HG03103 (cell line): ENCODE results near the gene JMJD8.

Experiments used
- ATAC-seq: cut with Tn5 transposase; IDR thresholded peaks from one replicate; pipeline ENCODE4 v1.9.1; 2021; ENCODE audit warnings: low read depth; ENCODE audit not compliant: unreplicated experiment

The JMJD8 gene

DNA sequence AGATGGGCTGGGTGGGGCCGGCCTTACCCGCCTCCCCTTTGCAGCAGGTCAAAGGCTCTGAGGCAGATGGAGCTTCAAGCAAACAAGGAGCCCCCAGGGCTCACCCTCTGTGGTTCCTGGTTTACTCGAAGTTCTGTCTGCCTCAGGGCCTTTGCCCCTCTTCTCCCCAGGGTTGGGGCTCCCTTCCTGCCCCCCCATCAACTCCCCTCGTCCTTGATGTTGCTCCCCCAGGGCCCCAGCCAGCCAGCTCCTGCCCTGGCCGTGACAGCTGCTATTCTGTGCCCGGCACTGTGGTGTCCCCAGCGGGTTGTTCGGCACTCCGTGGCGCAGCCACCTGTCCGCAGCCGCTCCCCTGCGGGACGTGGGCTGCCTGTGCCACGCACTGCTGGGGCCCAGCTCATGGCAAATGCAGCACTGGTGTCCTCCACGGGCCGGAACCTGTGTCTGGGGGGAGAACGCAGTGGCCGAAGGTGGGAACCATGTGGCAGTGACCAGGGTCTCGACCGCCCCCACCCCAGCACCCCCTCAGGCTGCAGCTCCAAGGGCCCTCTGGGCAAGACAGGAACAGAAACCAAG lies 26.5 kb upstream of the JMJD8 start:
- no peak for ATAC-seq

DNA sequence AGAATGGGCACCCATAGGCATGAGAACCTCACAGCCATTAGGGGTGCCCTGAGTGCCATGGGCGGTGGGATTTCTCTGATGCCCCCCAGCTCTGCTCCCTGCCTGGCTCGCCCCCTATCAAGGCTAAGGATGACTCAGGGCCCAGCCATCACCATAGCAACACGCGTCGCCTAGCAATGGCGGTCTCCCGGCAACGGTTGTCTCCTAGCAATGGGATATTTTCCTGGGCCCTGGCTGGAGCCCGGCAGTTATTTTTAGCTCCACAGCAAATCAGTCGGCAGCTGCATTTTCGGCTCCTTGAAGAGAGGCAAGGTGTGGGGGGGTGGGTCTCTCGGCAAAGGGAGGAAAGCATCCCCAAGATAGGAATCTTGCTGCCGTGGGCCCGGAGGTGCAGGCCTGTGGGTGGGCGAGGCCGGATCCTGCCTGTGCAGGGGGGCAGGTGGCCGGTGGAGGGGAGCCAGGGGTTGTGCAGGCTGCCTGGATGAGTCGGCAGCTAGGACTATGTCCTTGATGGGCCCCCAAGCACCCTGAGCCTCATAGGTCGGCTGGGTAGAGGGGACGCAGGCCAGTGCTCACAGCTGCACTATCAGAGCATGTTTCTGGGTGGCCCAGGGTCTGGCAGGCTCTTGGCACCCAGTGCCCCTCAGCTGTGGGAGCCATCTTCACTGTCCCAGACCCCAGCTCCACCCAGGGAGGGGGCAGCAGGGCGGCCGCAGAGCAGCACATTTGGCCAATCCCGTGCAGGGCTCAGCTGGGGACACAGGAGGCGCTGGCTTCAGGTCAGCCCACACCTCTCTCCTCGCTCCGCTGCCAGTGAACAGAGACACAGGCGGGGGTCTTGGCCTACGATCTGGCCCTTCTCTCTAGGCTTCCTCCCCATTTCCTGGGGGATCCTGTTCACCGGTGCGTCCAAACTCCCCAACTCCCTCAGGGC lies 25.7 kb upstream of the JMJD8 start:
- no peak for ATAC-seq

DNA sequence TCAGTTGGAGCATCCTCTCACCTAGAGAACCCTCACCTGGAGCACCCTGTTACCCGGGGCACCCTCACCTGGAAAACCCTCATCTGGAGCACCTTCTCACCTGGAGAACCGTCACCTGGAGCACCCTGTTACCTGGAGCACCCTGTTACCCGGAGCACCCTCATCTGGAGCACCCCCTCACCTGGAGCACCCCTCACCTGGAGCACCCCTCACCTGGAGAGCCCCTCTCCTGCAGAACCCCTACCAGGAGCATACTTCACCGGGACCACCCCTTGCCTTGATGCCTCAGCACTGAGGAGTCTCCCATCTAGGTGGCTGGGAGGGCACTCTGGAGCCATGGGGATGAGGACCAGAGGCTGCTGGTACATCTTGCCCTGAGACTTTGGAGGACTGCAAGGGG lies 24.8 kb upstream of the JMJD8 start:
- no peak for ATAC-seq

DNA sequence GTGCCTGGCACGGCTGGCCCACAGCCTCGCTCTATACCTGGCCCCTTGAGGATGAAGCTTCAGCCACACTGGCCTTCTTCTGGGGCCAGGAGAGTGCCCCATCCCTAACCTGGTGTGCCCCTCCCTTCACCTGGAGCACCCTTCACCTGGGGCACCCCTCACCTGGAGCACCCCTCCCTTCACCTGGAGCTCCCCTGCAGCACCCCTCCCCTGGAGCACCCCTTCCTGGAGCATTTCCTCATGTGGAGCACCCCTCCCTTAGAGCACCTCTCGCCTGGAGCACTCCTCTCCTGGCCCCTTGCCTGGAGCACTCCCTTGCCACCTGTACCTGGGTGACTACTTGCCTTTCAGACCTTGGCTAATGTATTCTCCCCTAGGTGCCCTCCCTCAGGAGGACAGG lies 23.9 kb upstream of the JMJD8 start:
- no peak for ATAC-seq

DNA sequence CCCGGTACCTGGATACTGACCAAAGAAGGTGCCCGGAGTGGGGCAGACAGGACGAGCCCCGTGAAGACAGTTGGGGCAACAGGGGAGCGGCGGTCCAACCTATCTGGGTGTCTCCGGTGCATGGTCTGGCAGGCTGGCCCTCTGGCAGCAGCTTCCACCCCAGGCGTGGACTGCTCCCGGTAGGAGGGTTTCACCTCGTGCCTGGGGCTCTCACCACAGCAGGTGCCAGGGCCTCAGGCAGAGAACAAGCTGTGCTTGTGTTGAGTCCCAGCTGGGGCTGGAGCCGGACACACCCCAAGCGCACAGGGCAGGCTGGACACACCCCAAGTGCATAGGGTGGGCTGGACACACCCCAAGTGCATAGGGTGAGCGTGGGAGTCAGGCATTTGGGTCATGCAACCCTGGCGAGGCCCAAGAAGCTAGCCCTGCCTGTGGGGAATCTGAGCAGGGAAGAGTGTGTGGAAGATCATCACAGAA lies 23.0 kb upstream of the JMJD8 start:
- ATAC-seq, result no peak

DNA sequence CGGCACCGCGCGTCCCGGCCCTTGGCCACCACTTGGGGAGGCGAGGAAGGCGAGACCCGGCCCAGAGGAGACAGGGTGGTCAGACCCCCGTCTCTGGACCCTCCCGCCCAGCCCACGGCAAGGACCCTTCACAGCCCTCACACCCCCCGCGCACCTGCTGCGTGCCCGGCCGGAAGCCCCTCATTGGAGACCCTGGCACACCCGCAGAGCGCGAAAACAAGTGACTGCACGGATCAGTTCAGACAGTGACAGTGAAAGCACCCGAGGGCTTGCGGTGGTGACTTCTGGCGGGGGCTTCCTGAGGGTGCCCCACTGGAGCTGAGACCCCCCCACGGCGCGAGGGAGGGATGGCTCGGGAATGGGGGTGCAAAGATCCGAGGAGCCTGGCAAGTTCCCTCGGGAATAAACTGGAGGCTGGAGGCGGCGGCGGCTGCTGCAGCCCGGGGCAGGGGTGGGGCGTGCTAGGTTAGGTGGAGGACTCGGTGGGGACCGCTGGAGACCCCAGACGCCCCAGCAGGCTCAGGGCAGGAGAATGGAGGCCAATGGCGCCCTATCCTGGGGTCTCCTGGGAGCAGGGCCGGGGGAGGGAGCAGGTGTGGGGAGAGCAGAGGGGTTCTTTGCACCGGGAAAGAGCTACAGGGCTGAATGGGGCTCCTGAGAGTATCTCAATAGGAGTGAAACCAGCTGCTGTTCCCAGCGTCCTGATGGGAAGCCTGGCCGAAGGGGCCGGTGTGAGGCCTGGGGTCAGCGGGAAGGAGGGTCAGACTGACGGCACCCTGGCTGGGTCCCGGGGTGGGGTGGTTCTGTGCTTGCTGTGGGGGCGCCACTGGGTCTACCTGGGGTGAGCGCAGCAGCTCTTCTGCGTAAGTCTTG lies 22.3 kb upstream of the JMJD8 start:
- ATAC-seq, result no peak

DNA sequence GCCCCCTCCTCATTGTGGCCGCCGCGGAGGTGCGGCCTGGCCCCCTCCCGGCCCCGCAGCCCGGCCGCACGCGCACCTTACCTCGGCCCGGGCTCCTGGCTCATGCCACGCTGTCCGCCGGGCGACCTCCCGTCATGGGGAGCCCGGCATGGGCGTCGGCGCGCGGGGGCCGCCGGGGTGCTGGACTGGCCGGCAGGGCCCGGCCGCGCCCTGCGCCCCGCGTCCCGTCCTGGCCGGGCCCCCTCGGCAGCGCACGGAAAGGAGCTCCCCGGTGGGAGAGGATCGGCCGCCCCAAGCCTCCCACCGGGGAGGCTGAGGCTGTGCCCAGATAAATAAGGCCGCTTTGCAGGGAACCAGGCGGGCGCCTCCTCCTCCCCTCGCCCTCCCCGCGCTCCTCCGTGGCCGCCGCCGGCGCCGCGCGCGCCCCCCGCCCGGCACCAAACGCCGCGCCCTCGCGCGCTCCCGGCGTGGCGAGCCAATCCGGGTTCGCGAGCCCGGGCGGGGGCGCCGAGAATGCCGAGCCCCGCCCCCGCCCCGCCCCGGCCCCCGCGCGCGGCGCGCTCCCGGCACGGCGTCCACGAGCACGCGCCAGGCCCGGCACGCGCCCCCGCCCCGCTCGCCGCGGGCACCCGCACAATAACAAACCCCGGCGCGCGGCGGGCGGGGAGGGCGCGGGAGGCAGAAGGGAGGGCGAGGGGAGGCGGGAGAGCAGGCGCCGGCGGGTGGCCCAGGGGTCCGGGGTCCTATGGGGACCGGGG lies 21.5 kb upstream of the JMJD8 start, which contains the start of gene FBXL16:
FBXL16 (minus strand) TSS at position 371 of the 758 bp plus-strand sequence. CDS start 8,396 bp downstream, outside the sequence.
- no peak for ATAC-seq

DNA sequence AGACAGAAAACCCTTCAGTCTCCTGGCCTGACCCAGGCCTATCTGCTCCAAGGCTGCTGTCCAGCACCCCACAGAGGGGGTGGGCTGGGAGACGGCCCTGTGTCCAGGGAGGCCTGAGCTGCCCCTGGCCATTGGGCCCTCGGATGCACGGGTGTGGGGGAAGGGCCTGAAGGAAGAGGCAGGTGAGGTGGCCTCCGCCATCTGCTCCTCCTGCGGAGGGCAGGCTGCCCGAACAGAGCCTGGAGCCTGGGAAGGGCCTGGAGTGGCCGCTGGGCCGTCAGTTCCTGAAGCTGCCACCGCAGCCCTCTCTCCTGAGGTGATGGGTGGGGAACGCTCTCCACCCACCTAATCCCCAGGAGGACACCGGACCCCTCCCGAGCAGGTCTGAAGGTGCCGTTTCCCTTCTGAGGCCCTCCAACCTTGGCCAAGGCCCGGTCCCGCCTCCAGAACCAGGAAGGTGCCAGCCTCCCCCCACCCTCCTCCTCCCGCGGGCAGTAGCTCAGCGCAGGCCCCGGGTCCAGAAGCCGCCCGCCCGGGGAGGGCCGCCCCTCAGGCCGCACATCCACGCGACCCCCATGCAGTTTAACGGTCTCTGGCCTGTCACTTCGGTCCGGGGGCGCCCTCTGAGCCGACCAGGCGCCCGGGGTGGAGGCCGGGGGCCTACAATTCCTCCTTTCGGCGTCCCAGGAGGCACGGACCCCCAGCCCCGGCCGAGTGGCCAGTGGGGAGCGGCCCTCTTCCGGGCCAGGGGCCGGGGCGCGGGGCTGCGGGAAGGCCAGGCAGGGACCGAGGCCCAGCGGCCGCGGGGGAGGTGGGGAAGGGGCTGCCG lies 20.6 kb upstream of the JMJD8 start:
- no peak for ATAC-seq

DNA sequence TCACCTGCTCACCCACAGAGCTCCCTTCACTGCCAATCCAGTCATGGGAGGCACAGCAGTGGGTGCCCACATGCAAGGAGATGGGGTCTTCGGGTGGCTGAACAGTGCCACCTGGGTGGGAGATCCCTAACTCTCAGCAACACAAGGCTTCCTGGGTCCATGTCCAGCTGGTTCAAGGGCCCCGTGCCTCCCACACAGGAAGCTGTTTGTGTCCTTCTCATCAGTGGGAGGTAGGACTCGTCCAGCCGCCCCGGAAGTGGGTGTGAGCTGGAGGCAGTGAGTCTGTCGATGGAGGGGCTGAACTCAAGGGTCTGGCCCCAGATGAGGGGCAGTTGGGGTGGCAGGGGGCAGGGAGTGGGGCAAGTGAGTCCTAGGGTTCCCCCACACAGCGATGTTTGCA lies 19.9 kb upstream of the JMJD8 start:
- no peak for ATAC-seq

DNA sequence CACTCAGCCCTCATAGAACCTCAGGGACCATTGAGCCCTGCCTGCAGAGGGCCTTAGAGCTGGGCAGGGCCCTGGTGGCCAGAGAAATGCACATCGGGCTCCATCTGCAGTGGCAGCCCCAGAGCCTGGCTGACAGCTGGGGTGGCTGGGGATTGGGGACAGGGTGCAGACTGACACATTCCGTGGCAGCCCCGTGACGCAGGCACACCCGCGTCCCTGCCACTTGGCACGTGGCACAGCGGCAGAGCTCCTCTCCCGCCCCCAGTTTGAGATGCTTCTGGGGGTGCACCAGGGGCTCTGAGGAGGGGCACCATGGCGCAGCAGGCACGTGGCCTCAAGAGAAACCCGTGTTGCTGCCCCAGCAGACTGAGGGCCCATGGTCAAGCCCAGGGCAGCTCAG lies 19.3 kb upstream of the JMJD8 start:
- no peak for ATAC-seq

DNA sequence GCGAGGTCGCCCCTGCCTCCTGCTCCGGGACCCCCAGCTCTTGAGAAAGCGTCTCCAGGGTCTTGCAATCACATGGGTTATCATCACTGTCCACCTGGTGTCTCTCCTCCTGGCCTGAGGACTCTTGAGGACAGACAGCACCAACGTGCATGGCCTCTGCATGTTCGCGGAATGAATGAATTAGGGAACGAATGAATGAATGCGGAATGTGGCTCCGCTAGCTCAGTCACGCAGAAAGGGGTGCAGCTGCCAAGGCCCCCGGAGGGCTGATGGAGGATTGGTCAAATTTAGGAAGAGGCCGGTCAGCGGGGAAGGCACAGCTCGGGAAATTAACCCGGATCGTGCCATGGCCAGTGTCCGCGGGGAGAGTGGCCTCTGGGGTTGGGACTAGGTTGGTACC lies 18.2 kb upstream of the JMJD8 start:
- no peak for ATAC-seq

DNA sequence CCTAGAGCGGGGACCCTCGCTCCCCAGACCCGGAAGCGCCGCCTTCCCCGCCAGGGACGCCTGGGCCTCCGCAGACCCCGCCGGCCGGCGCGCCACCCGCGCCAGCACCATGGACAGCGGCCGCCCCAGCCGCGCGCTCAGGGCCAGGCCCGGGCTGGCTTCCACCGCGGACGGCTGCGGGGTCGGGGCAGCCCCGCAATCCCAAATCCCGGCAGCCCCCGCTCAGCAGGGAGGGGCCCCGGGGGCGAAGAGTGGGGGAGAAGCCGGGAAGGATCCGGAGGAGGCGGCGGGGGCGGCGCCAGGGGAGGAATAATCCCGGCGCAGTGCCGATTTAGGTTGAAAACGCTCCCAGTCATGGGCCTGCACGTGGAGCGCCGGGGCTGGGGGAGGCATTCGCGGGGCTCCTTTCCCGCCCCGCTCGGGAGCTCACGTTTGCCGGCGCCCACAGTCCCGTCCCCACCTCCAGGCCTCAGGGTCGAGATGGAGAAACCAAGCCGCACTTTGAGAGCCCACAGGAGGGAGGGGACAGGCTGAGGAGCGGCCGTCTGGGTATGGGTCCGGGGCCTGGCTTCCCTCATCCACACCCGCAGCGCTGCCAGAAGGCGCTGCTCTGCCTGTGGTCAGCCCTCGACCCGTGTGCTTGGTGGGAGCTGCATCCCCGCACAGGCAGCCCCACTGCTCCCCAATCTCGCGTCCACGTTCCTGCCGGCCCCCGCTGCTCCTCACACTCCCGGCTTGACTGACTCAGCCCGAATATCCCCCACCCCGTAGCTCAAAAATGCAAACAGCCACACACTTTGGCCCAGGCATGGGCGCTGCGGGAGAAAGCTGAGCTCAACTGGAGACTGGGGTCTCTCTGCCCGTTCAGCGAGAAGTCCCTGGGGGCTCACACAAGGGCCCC lies 16.8 kb upstream of the JMJD8 start:
- no peak for ATAC-seq

DNA sequence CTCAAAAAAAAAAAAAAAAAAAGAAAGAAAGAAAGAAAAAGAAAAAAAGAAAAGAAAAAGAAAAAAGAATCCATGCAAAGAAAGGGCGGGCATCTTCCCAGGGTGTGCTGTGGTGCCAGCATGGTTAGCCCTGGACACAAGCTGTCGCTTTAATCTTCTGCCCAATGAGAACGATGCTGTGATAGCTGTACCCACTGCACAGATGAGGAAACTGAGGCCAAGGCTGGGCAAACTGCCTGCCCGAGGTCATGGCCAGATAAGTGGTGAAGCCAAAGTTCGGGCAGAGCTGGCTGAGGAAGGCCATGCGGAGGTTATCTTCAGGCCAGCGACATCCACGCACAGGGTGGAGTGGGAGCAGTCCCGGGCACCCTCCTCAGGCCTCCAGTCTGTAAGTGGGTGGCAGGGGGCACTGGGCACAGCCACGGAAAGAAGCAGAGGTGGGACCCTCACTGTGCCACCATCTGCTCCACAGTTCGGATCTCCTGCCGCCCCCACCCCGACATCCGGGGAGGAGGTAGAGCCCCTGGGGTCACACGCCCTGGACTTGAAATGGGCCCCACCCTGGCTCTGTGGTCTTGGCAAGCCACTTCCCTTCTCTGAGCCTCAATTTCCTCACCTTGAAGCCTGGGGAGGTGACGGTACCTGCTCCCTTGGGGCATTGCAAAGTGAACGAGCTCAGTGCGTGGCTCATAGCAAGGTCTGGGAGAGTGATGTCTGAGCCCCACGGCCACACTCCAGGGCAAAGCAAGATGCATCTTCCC lies 15.0 kb upstream of the JMJD8 start:
- ATAC-seq, result no peak

DNA sequence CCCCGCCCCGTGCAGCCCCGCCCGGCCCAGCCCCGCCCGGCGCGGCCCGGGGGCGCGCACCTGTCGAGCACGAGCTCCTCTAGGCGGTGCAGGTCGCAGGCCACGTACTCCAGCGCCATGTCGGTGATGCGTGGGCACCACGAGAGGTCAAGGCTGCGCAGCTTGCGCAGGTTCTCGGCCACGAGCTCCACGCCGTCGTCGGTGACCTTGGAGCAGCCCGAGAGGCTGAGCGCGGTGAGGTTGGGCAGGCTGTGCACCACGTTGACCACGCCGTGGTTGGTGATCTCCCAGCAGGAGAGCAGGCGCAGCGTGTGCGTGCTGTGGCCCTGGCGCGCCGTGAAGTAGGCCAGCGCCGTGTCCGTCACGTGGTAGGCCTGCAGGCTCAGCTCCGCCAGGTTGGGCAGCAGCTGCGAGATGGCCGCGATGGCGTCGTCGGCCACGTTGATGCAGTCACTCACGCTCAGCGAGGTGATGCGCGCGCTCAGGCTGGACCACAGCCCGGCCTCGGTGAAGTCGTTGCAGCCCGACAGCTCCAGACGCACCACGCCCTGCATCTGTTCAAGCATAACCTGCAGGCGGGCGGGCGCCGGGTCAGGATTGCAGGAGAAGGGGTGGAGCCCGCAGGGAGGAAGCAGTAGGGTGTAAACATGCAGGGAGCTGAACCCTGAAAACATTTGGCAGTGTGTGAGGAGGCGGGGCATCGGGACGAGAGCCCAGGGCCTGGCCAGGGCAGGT lies 11.4 kb upstream of the JMJD8 start:
- no peak for ATAC-seq

DNA sequence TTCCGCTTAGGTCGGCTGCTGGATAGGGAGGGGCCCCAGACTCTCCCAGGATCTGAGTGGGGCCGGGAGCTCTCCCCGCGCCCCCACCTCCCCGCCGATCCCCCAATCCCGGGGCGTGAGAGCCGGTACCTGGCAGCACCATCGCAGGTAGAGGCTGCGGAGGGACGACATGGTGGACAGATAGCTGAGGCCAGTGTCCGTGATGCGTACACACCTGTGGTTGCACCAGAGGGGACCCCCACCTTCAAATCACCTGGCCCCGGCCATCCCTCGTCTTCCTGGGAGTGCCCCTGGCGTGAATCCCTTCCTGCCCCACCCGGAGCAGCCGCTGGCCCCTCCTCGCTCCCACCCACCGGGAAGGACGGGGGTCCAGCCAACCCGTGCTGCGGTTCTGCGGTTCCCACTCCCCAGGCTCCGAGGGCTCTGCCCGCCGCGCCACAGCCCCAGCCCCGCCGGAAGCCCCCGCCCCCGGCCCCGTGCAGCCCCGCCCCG lies 10.8 kb upstream of the JMJD8 start:
- ATAC-seq, result no peak

DNA sequence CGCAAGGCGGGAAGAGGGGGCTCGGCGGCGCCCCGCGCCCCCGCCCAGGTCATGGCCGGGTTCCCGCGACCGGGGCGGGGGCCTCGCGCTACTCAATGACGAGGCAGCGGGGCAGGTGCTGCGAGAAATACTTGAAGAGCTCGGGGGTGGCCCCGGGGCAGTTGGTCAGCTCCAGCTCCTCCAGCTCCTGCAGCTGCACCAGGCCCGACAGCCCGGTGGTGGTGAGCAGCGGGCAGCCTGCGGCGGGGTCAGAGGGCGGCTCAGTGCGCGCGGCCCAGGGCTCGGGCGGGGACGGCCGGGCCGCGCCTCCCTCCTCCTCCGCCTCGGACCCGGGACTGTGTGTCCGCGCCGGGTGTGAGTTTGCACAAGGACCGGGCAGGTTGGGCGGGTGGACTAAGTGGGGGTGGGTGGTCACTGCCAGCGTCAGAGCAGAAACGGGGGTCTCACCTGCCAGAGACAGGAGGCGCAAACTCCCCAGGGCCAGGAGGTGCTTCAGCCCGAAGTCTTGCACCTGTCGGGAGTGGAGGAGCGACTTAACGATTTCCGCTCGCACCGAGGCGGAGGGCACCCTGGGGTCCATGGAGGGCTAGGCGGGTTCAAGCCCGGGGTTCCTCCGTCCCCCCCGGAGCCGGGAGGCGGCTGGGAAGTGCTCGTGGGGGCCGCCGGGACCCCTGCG lies 10.2 kb upstream of the JMJD8 start:
- ATAC-seq, result no peak
